Mesenchymal stem cell (in vitro differentiated cells and primary cell): ENCODE measurements around the gene IL20RA.

ENCODE experiments used
- DNase-seq: peaks from one replicate; pipeline ENCODE4 v3.0.0-alpha.2; 2013
- H2AFZ ChIP-seq: one replicate; pipeline ENCODE4 v1.6.1; 2013; ENCODE audit warnings: low read depth, mild to moderate bottlenecking, control low read depth, inconsistent platforms, low read length, moderate library complexity
- H2AK5ac ChIP-seq: 2 replicates; pipeline ENCODE4 v1.6.1; 2013; ENCODE audit warnings: low read length, moderate library complexity, mild to moderate bottlenecking, inconsistent platforms; ENCODE audit not compliant: severe bottlenecking
- H2BK120ac ChIP-seq: one replicate; pipeline ENCODE4 v1.6.1; 2013; ENCODE audit warnings: low read depth, mild to moderate bottlenecking, inconsistent platforms, low read length, moderate library complexity
- H2BK12ac ChIP-seq, 2 experiments: one replicate each; pipeline ENCODE4 v1.6.1; 2013; ENCODE audit warnings: inconsistent platforms in 2 of 2, low read length in 2 of 2, mild to moderate bottlenecking in 2 of 2, moderate library complexity in 2 of 2, control low read depth in 1 of 2
- H2BK15ac ChIP-seq: one replicate; pipeline ENCODE4 v1.6.1; 2013; ENCODE audit warnings: mild to moderate bottlenecking, low read depth, inconsistent platforms; ENCODE audit not compliant: poor library complexity, severe bottlenecking
- H2BK5ac ChIP-seq: 2 replicates; pipeline ENCODE4 v1.6.1; 2013; ENCODE audit warnings: low read depth, mild to moderate bottlenecking, low read length, control low read depth, inconsistent platforms; ENCODE audit not compliant: poor library complexity, severe bottlenecking
- H3K14ac ChIP-seq, 2 experiments: one replicate each; pipeline ENCODE4 v1.6.1; 2013; ENCODE audit warnings: inconsistent platforms in 2 of 2, low read length in 2 of 2, control low read depth in 1 of 2, mild to moderate bottlenecking in 1 of 2, moderate library complexity in 1 of 2
- H3K18ac ChIP-seq, 2 experiments: one replicate each; pipeline ENCODE4 v1.6.1; 2013; ENCODE audit warnings: inconsistent platforms in 2 of 2, low read length in 2 of 2, control low read depth in 1 of 2, low read depth in 1 of 2, mild to moderate bottlenecking in 1 of 2
- H3K23ac ChIP-seq, 2 experiments: one replicate each; pipeline ENCODE4 v1.6.1; 2013; ENCODE audit warnings: inconsistent platforms in 2 of 2, low read length in 2 of 2, mild to moderate bottlenecking in 2 of 2, moderate library complexity in 2 of 2, control low read depth in 1 of 2
- H3K27ac ChIP-seq: 2 replicates; pipeline ENCODE4 v1.5.1; 2013; ENCODE audit warnings: mild to moderate bottlenecking, moderate library complexity, low read length, control low read depth, inconsistent platforms; ENCODE audit not compliant: poor library complexity, severe bottlenecking
- H3K27me3 ChIP-seq, 2 experiments: 2 replicates each; pipeline versions ENCODE4 v1.6.1 to v1.7.0; 2013; ENCODE audit warnings: low read length in 2 of 2, mild to moderate bottlenecking in 2 of 2, moderate library complexity in 2 of 2, control low read depth in 1 of 2, inconsistent platforms in 1 of 2; ENCODE audit not compliant: control insufficient read depth in 1 of 2, insufficient read depth in 1 of 2
- H3K36me3 ChIP-seq, 2 experiments: 2 replicates each; pipeline versions ENCODE4 v1.6.1 to v1.7.0; 2013; ENCODE audit warnings: low read length in 2 of 2, control low read depth in 1 of 2, inconsistent platforms in 1 of 2, low read depth in 1 of 2, mild to moderate bottlenecking in 1 of 2; ENCODE audit not compliant: insufficient read depth in 2 of 2, control insufficient read depth in 1 of 2
- H3K4ac ChIP-seq, 2 experiments: one replicate each; pipeline ENCODE4 v1.6.1; 2013; ENCODE audit warnings: inconsistent platforms in 2 of 2, low read length in 2 of 2, mild to moderate bottlenecking in 2 of 2, moderate library complexity in 2 of 2, control low read depth in 1 of 2, low read depth in 1 of 2
- H3K4me1 ChIP-seq: 2 replicates; pipeline ENCODE4 v1.6.1; 2013; ENCODE audit warnings: low read depth, low read length, control low read depth; ENCODE audit not compliant: control insufficient read depth, insufficient read depth
- H3K4me2 ChIP-seq: 2 replicates; pipeline ENCODE4 v1.6.1; 2013; ENCODE audit warnings: low read length, mild to moderate bottlenecking, inconsistent platforms; ENCODE audit not compliant: poor library complexity, severe bottlenecking
- H3K4me3 ChIP-seq, 2 experiments: 2 replicates each; pipeline versions ENCODE4 v1.5.1 to v1.7.0; 2013; ENCODE audit warnings: low read length in 2 of 2, mild to moderate bottlenecking in 2 of 2, control low read depth in 1 of 2, low read depth in 1 of 2; ENCODE audit not compliant: insufficient read depth in 1 of 2
- H3K79me1 ChIP-seq: replicated peaks from 2 replicates; pipeline ENCODE4 v1.6.1; 2013; ENCODE audit warnings: mild to moderate bottlenecking, control low read depth, low read length, inconsistent platforms; ENCODE audit not compliant: poor library complexity, severe bottlenecking
- H3K9ac ChIP-seq: 2 replicates; pipeline ENCODE4 v1.7.0; 2013; ENCODE audit warnings: mild to moderate bottlenecking, low read length, moderate library complexity
- H3K9me3 ChIP-seq: 2 replicates; pipeline ENCODE4 v1.7.0; 2013; ENCODE audit warnings: mild to moderate bottlenecking, low read length; ENCODE audit not compliant: control insufficient read depth
- H4K8ac ChIP-seq: one replicate; pipeline ENCODE4 v1.6.1; 2013; ENCODE audit warnings: inconsistent platforms, mild to moderate bottlenecking, low read length, moderate library complexity
- H4K91ac ChIP-seq: one replicate; pipeline ENCODE4 v1.6.1; 2013; ENCODE audit warnings: mild to moderate bottlenecking, low read length, inconsistent platforms
- WGBS: methylation state at CpG from one replicate; pipeline ENCODE4 v1.1.7; 2013; ENCODE audit warnings: mixed read lengths; 5-methylcytosine and 5-hydroxymethylcytosine counted together

IL20RA gene

DNA sequence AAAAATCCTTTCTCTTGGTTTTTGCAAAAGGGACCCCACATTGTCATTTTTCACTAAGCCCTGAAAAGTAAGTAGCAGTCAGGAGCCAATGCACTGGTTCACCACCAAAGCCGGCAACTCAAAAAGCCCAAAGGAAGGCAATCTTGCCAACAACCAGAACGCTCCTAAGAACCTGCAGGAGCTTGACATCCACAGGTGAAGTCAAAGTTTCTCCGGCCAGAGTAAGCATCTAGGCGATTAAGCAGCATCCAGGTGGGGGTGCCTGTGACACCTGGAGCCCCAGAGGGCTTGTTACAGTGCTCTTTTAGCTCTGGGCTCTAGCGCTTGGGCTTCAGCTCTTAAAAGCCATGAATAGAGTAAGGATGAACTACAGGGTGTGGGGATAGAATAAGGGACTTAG is 86.6 kb downstream of the IL20RA start:
- Histone ChIP-seq H3K23ac (no peak overlapping the region), H3K27me3 (peaks cover 24% of the 10 kb centered on the region in 2 experiments), H2BK5ac (no peak overlapping the region), H3K9me3 (no peaks in the 10 kb centered on the region), H3K36me3 (no peaks in the 10 kb centered on the region), H3K27ac (no peak overlapping the region), H3K14ac (no peak overlapping the region), H2AK5ac (no peak overlapping the region), H4K8ac (no peak overlapping the region), H3K4me3 (no peak overlapping the region), H3K9ac (no peak overlapping the region), H3K4me2 (no peak overlapping the region), H2BK120ac (no peak overlapping the region), H3K4ac (no peak overlapping the region), H2BK12ac (no peak overlapping the region), H3K79me1 (no peaks in the 10 kb centered on the region), H2AFZ (no peak overlapping the region), H3K18ac (no peak overlapping the region), H3K4me1 (peaks cover 2% of the 10 kb centered on the region), H2BK15ac (no peak overlapping the region), H4K91ac (no peak overlapping the region)
- WGBS, result 74% methylated on average over 5 of the region's 5 CpGs
- DNase-seq, result no peak

DNA sequence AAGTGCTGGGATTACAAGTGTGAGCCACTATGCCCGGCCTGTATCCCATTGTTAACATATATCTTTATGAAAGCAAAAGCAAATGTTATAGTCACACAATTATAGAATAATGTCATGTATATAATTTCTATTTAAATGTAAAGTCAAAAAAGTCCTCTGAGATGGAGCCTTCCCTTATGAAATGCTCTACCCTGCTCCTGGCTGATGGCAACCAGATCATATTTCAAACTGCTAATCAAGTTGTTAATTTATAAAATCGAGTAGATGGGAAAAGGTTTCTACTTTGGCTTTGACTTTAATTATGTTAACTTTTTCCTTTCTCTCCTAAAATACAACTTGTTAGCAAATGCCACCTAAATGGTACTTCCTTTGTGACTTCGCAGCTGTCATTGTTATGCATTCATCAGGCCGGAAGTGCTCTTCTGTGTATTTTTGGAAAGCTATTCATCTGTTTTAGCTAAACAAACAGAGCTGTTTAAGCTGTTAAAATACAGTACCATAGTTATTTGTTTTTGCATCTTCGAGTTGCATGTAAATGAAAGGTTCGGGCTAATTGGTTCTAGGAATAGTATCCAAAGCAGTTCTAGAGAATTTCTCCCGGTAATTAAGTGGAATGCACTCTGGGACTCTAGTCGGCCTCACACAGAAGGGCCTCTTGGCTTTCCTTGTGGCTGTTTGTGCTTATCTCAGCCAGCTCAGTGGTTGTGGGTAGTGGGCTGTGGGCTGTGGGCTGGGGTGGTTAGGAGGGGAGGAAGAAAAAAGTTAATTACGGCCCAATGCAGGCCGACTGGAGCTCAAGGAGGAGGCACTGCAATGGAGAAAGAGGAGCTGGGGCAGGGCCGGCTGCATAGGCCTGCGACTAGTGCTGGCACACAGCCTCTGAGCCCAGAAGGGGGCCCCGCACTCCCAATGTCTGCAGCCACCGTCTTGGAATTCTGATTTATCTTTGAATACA is 87.9 kb downstream of the IL20RA start:
- H3K79me1 ChIP-seq, result no peaks in the 10 kb centered on the region
- no peak overlapping the region for H2AK5ac ChIP-seq
- no peaks in the 10 kb centered on the region for H3K36me3 ChIP-seq
- peak; percentile 13 for DNase-seq
- H4K91ac ChIP-seq, result no peak overlapping the region
- H2BK12ac ChIP-seq, result peak overlapping the region; percentile 18 to 77
- H2AFZ ChIP-seq, result no peak overlapping the region
- H4K8ac ChIP-seq, result peak overlapping the region; percentile 23
- peak overlapping the region; percentile 46 to 62 for H3K18ac ChIP-seq
- H3K9ac ChIP-seq, result no peak overlapping the region
- H2BK5ac ChIP-seq, result no peak overlapping the region
- H3K4ac ChIP-seq, result no peak overlapping the region
- no peak overlapping the region for H3K23ac ChIP-seq
- no peak overlapping the region for H2BK120ac ChIP-seq
- no peak overlapping the region for H3K4me2 ChIP-seq
- no peaks in the 10 kb centered on the region for H3K9me3 ChIP-seq
- 44% methylated on average over 11 of the region's 14 CpGs for WGBS
- no peak overlapping the region for H3K27ac ChIP-seq
- no peak overlapping the region for H2BK15ac ChIP-seq
- no peak overlapping the region for H3K14ac ChIP-seq
- peaks cover 24% of the 10 kb centered on the region in 2 experiments for H3K27me3 ChIP-seq
- no peak overlapping the region for H3K4me3 ChIP-seq
- H3K4me1 ChIP-seq, result peaks cover 2% of the 10 kb centered on the region

DNA sequence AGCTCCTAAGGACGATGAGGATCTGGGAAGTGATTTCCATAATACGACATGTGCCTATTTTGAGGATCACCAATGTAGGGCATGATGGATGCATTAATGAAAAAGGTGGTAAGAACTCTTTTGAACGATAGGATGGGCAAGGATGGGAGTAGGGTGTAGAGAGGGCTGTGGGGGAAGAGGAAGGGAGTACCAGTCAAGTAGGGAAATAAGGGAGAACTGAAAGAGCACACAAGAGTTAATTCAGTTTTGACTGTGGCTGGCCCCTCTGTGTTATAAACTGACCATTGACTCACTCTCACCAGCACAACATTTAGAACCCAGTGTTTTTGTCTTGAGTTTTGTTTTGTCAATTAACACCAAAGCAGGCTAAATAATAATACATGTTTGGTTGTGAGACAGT is 89.6 kb downstream of the IL20RA start:
- Histone ChIP-seq H2BK120ac (no peak overlapping the region), H2AK5ac (no peak overlapping the region)
- DNase-seq, result no peak

DNA sequence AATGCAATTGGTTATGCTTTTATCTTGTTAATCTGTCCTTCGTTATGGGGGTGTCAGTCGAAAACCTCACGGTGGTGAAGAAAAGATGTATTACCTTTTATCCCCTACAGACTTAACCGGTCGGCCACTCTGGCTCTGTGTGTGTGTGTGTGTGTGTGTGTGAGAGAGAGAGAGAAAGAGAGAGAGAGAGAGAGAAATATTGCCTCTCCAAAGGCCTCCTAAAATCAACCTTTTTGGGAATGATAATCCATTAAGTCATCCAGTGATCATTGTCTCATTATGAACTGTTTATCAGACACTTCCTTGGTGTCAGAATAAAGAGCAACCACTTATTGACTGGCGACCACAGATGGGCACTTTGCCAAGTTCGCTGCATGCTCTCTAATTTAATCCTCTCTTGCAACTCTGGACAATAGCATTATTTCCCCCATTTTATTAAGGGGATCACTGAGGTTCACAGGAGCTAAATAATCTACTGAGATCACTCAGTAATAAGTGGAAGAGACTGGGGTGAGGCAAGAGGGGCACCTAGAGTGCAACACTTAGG is 92.0 kb downstream of the IL20RA start:
- Histone ChIP-seq H3K9ac (no peak overlapping the region), H3K23ac (peak overlapping the region in 1 of 2 experiments; percentile 14), H4K91ac (no peak overlapping the region), H4K8ac (no peak overlapping the region), H3K4ac (no peak overlapping the region), H2BK120ac (no peak overlapping the region), H3K79me1 (no peaks in the 10 kb centered on the region), H2BK5ac (no peak overlapping the region), H2AK5ac (no peak overlapping the region), H2AFZ (no peak overlapping the region), H3K27ac (no peak overlapping the region), H3K18ac (no peak overlapping the region), H3K36me3 (no peaks in the 10 kb centered on the region), H3K14ac (no peak overlapping the region), H3K4me2 (no peak overlapping the region), H2BK12ac (no peak overlapping the region), H3K4me3 (no peak overlapping the region), H3K9me3 (no peaks in the 10 kb centered on the region), H3K4me1 (no peaks in the 10 kb centered on the region), H3K27me3 (peaks cover 5 to 6% of the 10 kb centered on the region in 2 experiments), H2BK15ac (no peak overlapping the region)
- WGBS, result 96% methylated on average over 3 of the region's 7 CpGs
- DNase-seq, result no peak

More for the DNA sequence above, 89.6 kb downstream of the IL20RA start:
- Histone ChIP-seq H3K4me2 (no peak overlapping the region), H3K4me1 (peaks cover 2% of the 10 kb centered on the region), H4K91ac (no peak overlapping the region), H3K36me3 (no peaks in the 10 kb centered on the region), H3K27ac (no peak overlapping the region), H3K4ac (no peak overlapping the region), H3K9ac (no peak overlapping the region), H3K14ac (no peak overlapping the region), H2AFZ (no peak overlapping the region), H3K79me1 (no peaks in the 10 kb centered on the region), H4K8ac (no peak overlapping the region), H2BK12ac (no peak overlapping the region), H3K23ac (no peak overlapping the region), H2BK5ac (no peak overlapping the region), H3K18ac (no peak overlapping the region), H3K9me3 (no peaks in the 10 kb centered on the region), H2BK15ac (no peak overlapping the region), H3K27me3 (peaks cover 24% of the 10 kb centered on the region in 2 experiments), H3K4me3 (no peak overlapping the region)
- WGBS, result 92% methylated on average over 3 of the region's 3 CpGs
